ENCODE results near the gene FKRP. TPM values are rescaled to one million over a fixed set of nuclear protein-coding genes. Genes with fewer than 3 reads are reported as not detected.

The FKRP gene
- total and polyA plus RNA-seq, 2 of the 13 experiments (the other 11 are each of a cell fraction or from before 2014, with no cell fraction given), result 7.3 to 9.8 TPM

DNA sequence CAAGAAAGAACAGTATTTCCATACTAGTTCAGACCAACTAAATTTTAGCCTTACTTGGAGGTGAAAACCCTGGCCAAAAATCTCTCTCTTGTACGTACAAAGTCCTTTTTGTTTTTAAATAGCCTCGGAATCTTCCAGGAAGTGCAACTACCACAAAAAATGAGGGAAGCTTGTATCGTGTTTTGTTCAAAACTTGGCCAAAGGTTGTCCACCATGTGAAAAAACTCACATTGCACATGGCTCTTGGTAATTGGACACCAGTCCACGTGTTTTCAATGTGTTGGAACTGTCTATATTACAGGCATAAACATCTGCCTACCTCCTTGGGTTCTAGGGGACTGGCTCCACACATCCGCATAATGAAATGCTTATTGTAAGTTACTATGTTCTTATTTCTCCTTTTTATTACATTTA, 15.6 kb downstream of the FKRP start:
- no peaks in the 10 kb centered on the region for H3K79me2 ChIP-seq (ENCODE audit: insufficient read depth, low read length)
- peak; percentile 55 for DNase-seq (ENCODE audit: low spot score)
- WGBS (ENCODE audit: low lambda C conversion rate), result 42% methylated on average over 5 of the region's 5 CpGs
- no peak overlapping the region for H3K4me3 ChIP-seq (replicated peaks in 1 of 3; ENCODE audit: insufficient read depth in 1 of 3, low read depth in 2 of 3, low read length in 3 of 3)
- in situ Hi-C loops (cut with HindIII; ENCODE audit: extremely low pct_ligation_motif_present, low pct_unique_long_range_greater_than_20kb) (no loop called here), intact Hi-C loops (cut with micrococcal nuclease; ENCODE audit: unreplicated experiment) (no loop called here)
- no peak for ATAC-seq
- H3K27me3 ChIP-seq (ENCODE audit: control insufficient read depth in 1 of 2, insufficient read depth in 2 of 2, low read length in 2 of 2), result no peaks in the 10 kb centered on the region
- POLR2A ChIA-PET, result no interaction called here
- H3K27ac ChIP-seq (ENCODE audit: extremely low read length, insufficient read depth, low read length), result no peak overlapping the region
- 0 out of 5 replicates have a peak, but pooled peaks cover 0 to 4% of the 10 kb centered on the region in 2 experiments for H3K36me3 ChIP-seq (replicated peaks in 1 of 2; ENCODE audit: control insufficient read depth in 1 of 2, insufficient read depth in 2 of 2, low read length in 2 of 2)
- no peak overlapping the region for H2AFZ ChIP-seq (ENCODE audit: low read length)
- BruUV-seq (replicated peaks), result no TSS peak
- no peak overlapping the region for H3K9ac ChIP-seq (ENCODE audit: insufficient read depth, low read depth, low read length)
- no peak for FAIRE-seq
- no peaks in the 10 kb centered on the region for H4K20me1 ChIP-seq (ENCODE audit: insufficient read depth, low read length)
- no peaks in the 10 kb centered on the region for H3K9me3 ChIP-seq (ENCODE audit: low read length)
- CTCF ChIA-PET (ENCODE audit: low intra/inter-chr PET ratio, low total read pairs), result no interaction called here
- H3K4me1 ChIP-seq (ENCODE audit: insufficient read depth, low read length), result peaks cover 56% of the 10 kb centered on the region
- H3K4me2 ChIP-seq (ENCODE audit: low read depth, low read length), result 0 out of 2 replicates have a peak overlapping the region, but pooled peaks have one; percentile 3
- TF ChIP-seq, protein P1, sequence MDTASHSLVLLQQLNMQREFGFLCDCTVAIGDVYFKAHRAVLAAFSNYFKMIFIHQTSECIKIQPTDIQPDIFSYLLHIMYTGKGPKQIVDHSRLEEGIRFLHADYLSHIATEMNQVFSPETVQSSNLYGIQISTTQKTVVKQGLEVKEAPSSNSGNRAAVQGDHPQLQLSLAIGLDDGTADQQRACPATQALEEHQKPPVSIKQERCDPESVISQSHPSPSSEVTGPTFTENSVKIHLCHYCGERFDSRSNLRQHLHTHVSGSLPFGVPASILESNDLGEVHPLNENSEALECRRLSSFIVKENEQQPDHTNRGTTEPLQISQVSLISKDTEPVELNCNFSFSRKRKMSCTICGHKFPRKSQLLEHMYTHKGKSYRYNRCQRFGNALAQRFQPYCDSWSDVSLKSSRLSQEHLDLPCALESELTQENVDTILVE (CRISPR knock-in tag; IDR thresholded peaks at IDR 0.05), result no peak
- TF ChIP-seq ZNF557 (CRISPR knock-in tag; IDR thresholded peaks at IDR 0.05) (no peak), U2AF2 (IDR thresholded peaks at IDR 0.05; ENCODE audit: low read depth, low read length) (no peak), NFYB (CRISPR knock-in tag; IDR thresholded peaks at IDR 0.05) (no peak), ZSCAN31 (CRISPR knock-in tag; IDR thresholded peaks at IDR 0.05; ENCODE audit: low read depth) (no peak), SOX13 (IDR thresholded peaks at IDR 0.05) (no peak), SOX13 (CRISPR knock-in tag; conservative IDR thresholded peaks at IDR 0.05 in 1 of 2, IDR thresholded peaks at IDR 0.05 in 1 of 2) (peak in 1 of 2 experiments; percentile 46; a peak in 2 of 4 replicates), FOXM1 (CRISPR knock-in tag; IDR thresholded peaks at IDR 0.05) (no peak)
- TF ChIP-seq, protein P2, sequence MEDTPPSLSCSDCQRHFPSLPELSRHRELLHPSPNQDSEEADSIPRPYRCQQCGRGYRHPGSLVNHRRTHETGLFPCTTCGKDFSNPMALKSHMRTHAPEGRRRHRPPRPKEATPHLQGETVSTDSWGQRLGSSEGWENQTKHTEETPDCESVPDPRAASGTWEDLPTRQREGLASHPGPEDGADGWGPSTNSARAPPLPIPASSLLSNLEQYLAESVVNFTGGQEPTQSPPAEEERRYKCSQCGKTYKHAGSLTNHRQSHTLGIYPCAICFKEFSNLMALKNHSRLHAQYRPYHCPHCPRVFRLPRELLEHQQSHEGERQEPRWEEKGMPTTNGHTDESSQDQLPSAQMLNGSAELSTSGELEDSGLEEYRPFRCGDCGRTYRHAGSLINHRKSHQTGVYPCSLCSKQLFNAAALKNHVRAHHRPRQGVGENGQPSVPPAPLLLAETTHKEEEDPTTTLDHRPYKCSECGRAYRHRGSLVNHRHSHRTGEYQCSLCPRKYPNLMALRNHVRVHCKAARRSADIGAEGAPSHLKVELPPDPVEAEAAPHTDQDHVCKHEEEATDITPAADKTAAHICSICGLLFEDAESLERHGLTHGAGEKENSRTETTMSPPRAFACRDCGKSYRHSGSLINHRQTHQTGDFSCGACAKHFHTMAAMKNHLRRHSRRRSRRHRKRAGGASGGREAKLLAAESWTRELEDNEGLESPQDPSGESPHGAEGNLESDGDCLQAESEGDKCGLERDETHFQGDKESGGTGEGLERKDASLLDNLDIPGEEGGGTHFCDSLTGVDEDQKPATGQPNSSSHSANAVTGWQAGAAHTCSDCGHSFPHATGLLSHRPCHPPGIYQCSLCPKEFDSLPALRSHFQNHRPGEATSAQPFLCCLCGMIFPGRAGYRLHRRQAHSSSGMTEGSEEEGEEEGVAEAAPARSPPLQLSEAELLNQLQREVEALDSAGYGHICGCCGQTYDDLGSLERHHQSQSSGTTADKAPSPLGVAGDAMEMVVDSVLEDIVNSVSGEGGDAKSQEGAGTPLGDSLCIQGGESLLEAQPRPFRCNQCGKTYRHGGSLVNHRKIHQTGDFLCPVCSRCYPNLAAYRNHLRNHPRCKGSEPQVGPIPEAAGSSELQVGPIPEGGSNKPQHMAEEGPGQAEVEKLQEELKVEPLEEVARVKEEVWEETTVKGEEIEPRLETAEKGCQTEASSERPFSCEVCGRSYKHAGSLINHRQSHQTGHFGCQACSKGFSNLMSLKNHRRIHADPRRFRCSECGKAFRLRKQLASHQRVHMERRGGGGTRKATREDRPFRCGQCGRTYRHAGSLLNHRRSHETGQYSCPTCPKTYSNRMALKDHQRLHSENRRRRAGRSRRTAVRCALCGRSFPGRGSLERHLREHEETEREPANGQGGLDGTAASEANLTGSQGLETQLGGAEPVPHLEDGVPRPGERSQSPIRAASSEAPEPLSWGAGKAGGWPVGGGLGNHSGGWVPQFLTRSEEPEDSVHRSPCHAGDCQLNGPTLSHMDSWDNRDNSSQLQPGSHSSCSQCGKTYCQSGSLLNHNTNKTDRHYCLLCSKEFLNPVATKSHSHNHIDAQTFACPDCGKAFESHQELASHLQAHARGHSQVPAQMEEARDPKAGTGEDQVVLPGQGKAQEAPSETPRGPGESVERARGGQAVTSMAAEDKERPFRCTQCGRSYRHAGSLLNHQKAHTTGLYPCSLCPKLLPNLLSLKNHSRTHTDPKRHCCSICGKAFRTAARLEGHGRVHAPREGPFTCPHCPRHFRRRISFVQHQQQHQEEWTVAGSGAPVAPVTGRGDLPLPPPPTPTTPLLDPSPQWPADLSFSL (CRISPR knock-in tag; IDR thresholded peaks at IDR 0.05), result 0 out of 2 replicates have a peak, but pooled peaks have one; percentile 23
- TF ChIP-seq, protein P3, sequence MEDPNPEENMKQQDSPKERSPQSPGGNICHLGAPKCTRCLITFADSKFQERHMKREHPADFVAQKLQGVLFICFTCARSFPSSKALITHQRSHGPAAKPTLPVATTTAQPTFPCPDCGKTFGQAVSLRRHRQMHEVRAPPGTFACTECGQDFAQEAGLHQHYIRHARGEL (CRISPR knock-in tag; IDR thresholded peaks at IDR 0.05), result no peak
- TF ChIP-seq, protein P4, sequence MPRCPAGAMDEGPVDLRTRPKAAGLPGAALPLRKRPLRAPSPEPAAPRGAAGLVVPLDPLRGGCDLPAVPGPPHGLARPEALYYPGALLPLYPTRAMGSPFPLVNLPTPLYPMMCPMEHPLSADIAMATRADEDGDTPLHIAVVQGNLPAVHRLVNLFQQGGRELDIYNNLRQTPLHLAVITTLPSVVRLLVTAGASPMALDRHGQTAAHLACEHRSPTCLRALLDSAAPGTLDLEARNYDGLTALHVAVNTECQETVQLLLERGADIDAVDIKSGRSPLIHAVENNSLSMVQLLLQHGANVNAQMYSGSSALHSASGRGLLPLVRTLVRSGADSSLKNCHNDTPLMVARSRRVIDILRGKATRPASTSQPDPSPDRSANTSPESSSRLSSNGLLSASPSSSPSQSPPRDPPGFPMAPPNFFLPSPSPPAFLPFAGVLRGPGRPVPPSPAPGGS (CRISPR knock-in tag; IDR thresholded peaks at IDR 0.05), result peak; percentile 51; the same call in 1 of the 2 replicates
